Right lobe of liver (tissue), 6 donors: Measurements from ENCODE around the gene SERPINA10. TPM values are rescaled to one million over a fixed set of nuclear protein-coding genes. Genes with fewer than 3 reads are reported as not detected.

Experiments
- ATAC-seq, 4 donors: fragments of 200-7000 bp; cut with Tn5 transposase; one replicate each; pipeline ENCODE4 v1.9.1; 2020; ENCODE audit warnings: mild to moderate bottlenecking in 4 of 4, moderate library complexity in 4 of 4
- DNase-seq, 3 donors: peaks; one replicate each; pipeline ENCODE4 v3.0.0-alpha.2; 2020
- H3K27ac ChIP-seq, 3 donors: fragments of 200-600 bp; one replicate each; pipeline ENCODE4 v1.8.0; 2022
- H3K27me3 ChIP-seq, 2 donors: fragments of 200-600 bp; one replicate each; pipeline ENCODE4 v1.8.0; 2022
- H3K36me3 ChIP-seq, 4 donors: fragments of 200-600 bp; sonication (generic) in 1 of 4; one replicate each; pipeline versions ENCODE4 v1.5.1 to v1.8.0; 2017 to 2022; ENCODE audit warnings: control low read depth in 1 of 4
- H3K4me1 ChIP-seq, 4 donors: fragments of 200-600 bp; sonication (generic) in 1 of 4; one replicate each; pipeline versions ENCODE4 v1.5.1 to v1.8.0; 2017 to 2022; ENCODE audit warnings: control low read depth in 1 of 4
- H3K4me3 ChIP-seq, 3 donors: fragments of 200-600 bp; one replicate each; pipeline ENCODE4 v1.8.0; 2022
- H3K9me3 ChIP-seq, 4 donors: fragments of 200-600 bp; sonication (generic) in 1 of 4; one replicate each; pipeline versions ENCODE4 v1.5.1 to v1.8.0; 2017 to 2022; ENCODE audit warnings: control low read depth in 1 of 4
- CTCF ChIP-seq, 4 donors: fragments of 200-600 bp in 3 of 4; fragments of 450-650 bp in 1 of 4; IDR thresholded peaks; one replicate each; pipeline versions ENCODE4 v1.5.1 to v1.8.0; 2016 to 2022; ENCODE audit warnings: antibody characterized with exemption in 4 of 4, mild to moderate bottlenecking in 2 of 4
- POLR2A ChIP-seq: fragments of 450-650 bp; IDR thresholded peaks from one replicate; pipeline ENCODE4 v1.6.1; 2017; ENCODE audit warnings: antibody characterized with exemption, mild to moderate bottlenecking
- WGBS: methylation state at CpG from one replicate; pipeline ENCODE4 v1.1.6; 2018; ENCODE audit warnings: low coverage, low lambda C conversion rate; ENCODE audit not compliant: insufficient coverage; ENCODE audit errors: missing lambda C conversion rate; 5-methylcytosine and 5-hydroxymethylcytosine counted together
- intact Hi-C, 2 donors: fragments of 100-400 bp; cut with DNase I; formaldehyde crosslinking; loops; one replicate each; pipeline versions ENCODE4 v1.11.2 to v1.14.1; 2022
- total RNA-seq, 6 experiments: library from RNA; depleted of rRNA in 2 of 6; stranded (reverse); fragments of >200 nt in 2 of 6; fragmentation: NEBNext Ultra II Directional in 3 of 6; extraction: Animal tissue kit (Norgen Biotek cat#: 25700) in 3 of 6; gene quantifications; one replicate each; pipeline versions ENCODE4 v1.1.0 to v1.2.4, GENCODE V29; 2016 to 2023
- donor health status: DM: no; HTN: yes; CAD: no.
- donor health status: DM: no; HTN: no; CAD: no.
- donor health status: DM: no; HTN: no; CAD: no.
- donor health status: DM: no; HTN: yes; CAD: no.
- donor health status: DM: no; HTN: yes; CAD: no.

Gene SERPINA10
- total RNA-seq, 6 experiments from 2014 or later: 114 to 400 (median 239) TPM

- Histone ChIP-seq H3K27me3 (no peaks in the 10 kb centered on the region), H3K36me3 (peaks cover 0 to 26% (median 6%) of the 10 kb centered on the region in 4 donors), H3K4me3 (peak overlapping the region; percentile 55 to 74 (median 70)), H3K9me3 (no peaks in the 10 kb centered on the region), H3K27ac (peak overlapping the region; percentile 94 to 99 (median 99)), H3K4me1 (peaks cover 0 to 61% (median 9%) of the 10 kb centered on the region in 4 donors)
- TF ChIP-seq CTCF (IDR thresholded peaks at IDR 0.05) (no peak), POLR2A (no peak)
- WGBS: 14% methylated on average over 7 of the region's 13 CpGs
- DNase-seq (no peak), ATAC-seq (no peak)
- intact Hi-C loops: loop anchor here in 1 of 2 donors (10.0 kb wide), 1 partner anchor 83 kb away; no protein-coding TSS in a partner anchor
Measured at GRCh38 chr14:94291159-94291905, 1.7 kb downstream of the SERPINA10 start.

GRCh38 chr14:94290197-94290596 is 2.9 kb downstream of the SERPINA10 start:
- ATAC-seq: no peak
- Histone ChIP-seq H3K27me3 (no peaks in the 10 kb centered on the region), H3K9me3 (no peaks in the 10 kb centered on the region), H3K4me1 (peaks cover 0 to 56% (median 7%) of the 10 kb centered on the region in 4 donors), H3K36me3 (peaks cover 0 to 37% (median 12%) of the 10 kb centered on the region in 4 donors), H3K4me3 (peak overlapping the region; percentile 55 to 74 (median 70)), H3K27ac (peak overlapping the region; percentile 94 to 99 (median 99))
- WGBS: 13% methylated on average over 4 of the region's 8 CpGs
- peak in 2 of 3 donors; percentile 50 to 71 for DNase-seq
- TF ChIP-seq POLR2A: no peak
- no peak for TF ChIP-seq CTCF (IDR thresholded peaks at IDR 0.05)
- intact Hi-C loops: loop anchor here in 1 of 2 donors (10.0 kb wide), 1 partner anchor 85 kb away; no protein-coding TSS in a partner anchor

GRCh38 chr14:94288610-94289465 is 4.2 kb downstream of the SERPINA10 start:
- Histone ChIP-seq H3K4me3 (peak overlapping the region; percentile 55 to 74 (median 70)), H3K36me3 (peaks cover 0 to 51% (median 19%) of the 10 kb centered on the region in 4 donors), H3K4me1 (peaks cover 0 to 42% (median 1%) of the 10 kb centered on the region in 4 donors), H3K9me3 (no peaks in the 10 kb centered on the region), H3K27ac (peak overlapping the region; percentile 94 to 99 (median 99)), H3K27me3 (no peaks in the 10 kb centered on the region)
- DNase-seq: peak in 1 of 3 donors; percentile 52
- 34% methylated on average over 14 of the region's 14 CpGs for WGBS
- peak in 3 of 4 donors; percentile 1 to 8 (median 2) for ATAC-seq
- peak in 3 of 4 donors; percentile 8 to 24 (median 13) for TF ChIP-seq CTCF (IDR thresholded peaks at IDR 0.05)
- no peak for TF ChIP-seq POLR2A
- intact Hi-C loops: no loop called here

GRCh38 chr14:94285158-94285557 is 7.9 kb downstream of the SERPINA10 start:
- DNase-seq (no peak), ATAC-seq (no peak)
- no peak overlapping the region for H3K4me3 ChIP-seq
- no peak overlapping the region for H3K27ac ChIP-seq
- intact Hi-C loops: no loop called here
- no peaks in the 10 kb centered on the region for H3K27me3 ChIP-seq
- H3K36me3 ChIP-seq: peaks cover 0 to 65% (median 26%) of the 10 kb centered on the region in 4 donors
- no peak for TF ChIP-seq CTCF (IDR thresholded peaks at IDR 0.05)
- TF ChIP-seq POLR2A: no peak
- peaks cover 0 to 36% (median 0%) of the 10 kb centered on the region in 4 donors for H3K4me1 ChIP-seq
- H3K9me3 ChIP-seq: no peaks in the 10 kb centered on the region
